GM12873 (cell line): ENCODE measurements around the gene BMP5.

Experiments used
- TF ChIP-seq, protein P1 (sequence below): IDR thresholded peaks from 2 replicates; pipeline ENCODE4 v1.5.1; 2012; ENCODE audit warnings: low read depth, mild to moderate bottlenecking, moderate library complexity, low read length, control low read depth; ENCODE audit not compliant: insufficient read depth; ENCODE audit errors: missing control alignments

Gene BMP5

DNA sequence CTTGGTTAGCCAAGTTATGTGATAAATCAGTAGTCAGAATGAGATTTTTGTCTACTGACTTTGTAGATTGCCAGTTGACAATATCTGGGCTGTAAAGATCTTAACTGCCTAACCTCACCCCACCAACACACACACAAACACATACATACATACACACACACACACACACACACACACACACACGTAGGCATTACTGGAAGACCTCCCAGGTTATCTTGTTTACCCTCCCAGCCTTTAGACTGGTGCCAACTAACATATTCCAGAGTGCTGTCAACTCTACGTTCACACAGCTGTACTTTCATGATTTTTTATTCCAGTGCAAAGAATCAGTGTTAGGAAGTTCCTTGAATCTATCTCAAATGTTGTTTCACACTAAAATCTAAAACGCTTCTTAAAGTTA, 38.9 kb downstream of the BMP5 start:
- TF ChIP-seq, protein P1, sequence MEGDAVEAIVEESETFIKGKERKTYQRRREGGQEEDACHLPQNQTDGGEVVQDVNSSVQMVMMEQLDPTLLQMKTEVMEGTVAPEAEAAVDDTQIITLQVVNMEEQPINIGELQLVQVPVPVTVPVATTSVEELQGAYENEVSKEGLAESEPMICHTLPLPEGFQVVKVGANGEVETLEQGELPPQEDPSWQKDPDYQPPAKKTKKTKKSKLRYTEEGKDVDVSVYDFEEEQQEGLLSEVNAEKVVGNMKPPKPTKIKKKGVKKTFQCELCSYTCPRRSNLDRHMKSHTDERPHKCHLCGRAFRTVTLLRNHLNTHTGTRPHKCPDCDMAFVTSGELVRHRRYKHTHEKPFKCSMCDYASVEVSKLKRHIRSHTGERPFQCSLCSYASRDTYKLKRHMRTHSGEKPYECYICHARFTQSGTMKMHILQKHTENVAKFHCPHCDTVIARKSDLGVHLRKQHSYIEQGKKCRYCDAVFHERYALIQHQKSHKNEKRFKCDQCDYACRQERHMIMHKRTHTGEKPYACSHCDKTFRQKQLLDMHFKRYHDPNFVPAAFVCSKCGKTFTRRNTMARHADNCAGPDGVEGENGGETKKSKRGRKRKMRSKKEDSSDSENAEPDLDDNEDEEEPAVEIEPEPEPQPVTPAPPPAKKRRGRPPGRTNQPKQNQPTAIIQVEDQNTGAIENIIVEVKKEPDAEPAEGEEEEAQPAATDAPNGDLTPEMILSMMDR = no peak

DNA sequence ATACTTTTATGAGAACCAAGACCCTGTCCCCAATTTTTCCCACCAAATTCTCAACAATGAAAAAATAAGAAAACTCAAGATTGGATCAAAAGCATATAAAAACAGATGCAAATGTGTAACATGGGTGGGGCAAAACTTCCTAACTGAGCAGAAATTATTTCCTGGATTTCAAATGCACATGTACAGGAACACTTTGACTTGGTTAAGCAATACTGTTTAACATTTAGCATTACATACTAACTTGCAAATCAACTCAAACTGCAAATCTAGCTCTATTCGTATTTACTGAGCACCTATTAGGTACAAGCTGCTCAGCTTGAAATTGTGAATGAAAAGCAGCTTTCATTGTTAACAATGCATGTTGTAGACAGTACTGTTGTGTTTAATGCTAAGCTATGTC, 40.2 kb downstream of the BMP5 start:
- TF ChIP-seq, protein P1 = no peak

DNA sequence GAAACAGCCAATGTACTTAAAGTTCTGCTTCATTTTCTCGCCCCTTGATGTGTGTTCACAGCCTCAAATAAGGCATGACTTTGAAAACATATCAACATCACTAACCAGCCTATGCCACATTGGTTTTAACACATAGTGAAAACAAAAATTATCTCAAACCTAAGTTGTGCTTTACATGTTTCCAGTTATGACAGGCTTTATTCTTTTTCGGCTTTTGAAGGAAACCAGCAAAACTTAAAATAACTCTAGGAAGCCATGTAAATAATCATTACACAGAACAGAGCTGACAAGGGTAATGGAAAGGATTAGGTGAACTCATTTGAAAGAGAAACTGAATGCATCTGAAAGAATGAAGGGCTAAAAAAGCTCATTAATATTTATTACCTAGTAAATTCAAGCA, 42.1 kb downstream of the BMP5 start:
- TF ChIP-seq, protein P1 = no peak

DNA sequence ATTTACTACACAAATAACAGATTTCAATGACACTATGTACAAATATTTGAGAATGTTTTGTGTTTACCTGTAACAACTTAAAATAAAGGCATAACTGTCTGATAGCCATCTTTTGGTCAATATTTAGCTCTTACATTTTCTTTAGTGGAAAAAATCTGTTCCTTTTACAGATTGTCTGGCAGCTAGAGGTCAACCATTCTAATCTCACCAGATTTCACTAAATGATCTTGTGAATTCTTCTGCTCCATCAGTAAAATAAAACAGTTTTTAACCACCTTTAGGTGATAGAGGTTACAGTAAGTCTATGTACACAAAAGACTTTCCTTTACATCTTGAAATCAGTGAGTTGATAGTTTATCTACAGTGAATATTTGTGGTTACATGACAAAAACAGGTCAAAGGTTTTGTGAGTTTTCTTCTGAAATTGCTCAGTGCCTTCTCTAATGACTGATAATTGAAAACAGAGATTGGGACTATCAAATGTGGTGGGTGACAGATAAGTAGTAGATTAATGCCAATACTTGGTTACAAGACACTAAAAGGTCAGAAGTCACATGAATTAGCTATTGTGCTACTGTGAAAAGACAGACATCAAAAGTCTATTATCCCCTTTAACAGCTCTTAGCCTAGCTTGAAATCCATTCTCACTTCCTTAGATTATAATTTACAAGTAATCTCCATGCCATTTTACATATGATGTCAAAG, 47.4 kb downstream of the BMP5 start:
- TF ChIP-seq, protein P1 = no peak

DNA sequence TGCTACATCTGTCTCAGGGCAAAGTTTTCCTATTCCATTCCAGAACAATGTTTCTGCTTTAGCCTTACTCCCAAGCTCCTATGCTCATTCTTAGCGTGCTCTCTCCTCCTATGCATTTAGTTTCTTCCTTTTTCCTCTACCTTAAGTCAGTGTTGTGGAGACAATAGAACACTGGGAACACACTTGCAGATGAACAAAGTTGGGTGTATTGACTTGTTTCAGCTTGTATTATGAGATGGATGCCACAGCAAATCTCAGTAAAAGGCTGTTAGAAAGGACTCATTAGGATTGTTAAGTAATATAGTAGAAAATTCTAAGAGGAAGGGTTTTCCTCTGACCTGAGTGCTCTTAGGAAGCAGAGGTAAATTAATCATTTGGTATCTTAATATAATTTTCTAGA, 48.4 kb downstream of the BMP5 start:
- TF ChIP-seq, protein P1 = no peak

DNA sequence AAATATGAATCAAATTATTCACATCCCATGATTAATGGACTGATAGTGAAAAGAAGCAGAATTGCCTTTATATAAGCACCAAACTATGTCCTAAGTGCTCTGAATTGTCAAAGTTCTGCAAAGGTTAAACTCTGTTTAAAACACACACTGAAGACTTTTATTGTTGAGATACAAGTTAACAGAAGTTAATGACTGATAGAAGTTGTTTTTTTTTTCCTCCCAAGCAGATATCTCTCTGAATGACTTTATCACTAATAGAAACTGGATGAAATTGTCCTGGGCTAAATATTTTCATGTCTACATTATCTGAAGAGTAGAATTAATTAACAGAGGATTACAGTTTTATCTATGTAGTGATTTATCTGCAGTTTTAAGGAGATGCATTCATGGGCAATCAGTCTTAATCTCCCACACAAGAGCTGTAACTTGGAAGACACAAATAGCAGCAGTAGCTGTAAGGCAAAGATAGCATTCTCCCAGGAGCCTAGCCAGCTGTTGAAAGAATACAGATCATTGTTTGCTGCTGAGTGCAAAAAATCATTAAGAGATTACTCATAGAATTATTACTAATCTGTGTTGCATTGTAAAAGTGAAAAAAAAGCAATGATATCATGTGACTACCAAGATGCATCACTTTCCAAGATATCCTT, 49.9 kb downstream of the BMP5 start:
- TF ChIP-seq, protein P1 = no peak

DNA sequence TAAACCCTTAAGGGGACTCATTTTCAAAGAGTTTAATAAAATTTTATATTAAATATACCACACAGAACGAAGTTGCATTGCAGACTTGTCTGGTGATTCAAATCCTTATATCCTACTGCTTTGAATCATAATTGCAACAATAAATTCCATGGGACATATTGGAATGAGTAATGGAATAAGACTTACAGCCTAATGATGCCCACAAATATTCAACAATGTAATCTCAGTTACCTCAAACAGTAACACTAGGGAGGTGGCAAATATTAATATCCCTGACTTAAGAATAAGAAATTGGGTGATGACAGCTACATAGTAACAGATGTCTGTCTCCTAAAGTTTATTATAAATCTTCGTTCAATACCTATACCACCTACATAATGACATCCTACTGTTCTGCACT, 52.6 kb downstream of the BMP5 start:
- TF ChIP-seq, protein P1 = no peak
